Measurements from ENCODE around the gene COL13A1.

DNA sequence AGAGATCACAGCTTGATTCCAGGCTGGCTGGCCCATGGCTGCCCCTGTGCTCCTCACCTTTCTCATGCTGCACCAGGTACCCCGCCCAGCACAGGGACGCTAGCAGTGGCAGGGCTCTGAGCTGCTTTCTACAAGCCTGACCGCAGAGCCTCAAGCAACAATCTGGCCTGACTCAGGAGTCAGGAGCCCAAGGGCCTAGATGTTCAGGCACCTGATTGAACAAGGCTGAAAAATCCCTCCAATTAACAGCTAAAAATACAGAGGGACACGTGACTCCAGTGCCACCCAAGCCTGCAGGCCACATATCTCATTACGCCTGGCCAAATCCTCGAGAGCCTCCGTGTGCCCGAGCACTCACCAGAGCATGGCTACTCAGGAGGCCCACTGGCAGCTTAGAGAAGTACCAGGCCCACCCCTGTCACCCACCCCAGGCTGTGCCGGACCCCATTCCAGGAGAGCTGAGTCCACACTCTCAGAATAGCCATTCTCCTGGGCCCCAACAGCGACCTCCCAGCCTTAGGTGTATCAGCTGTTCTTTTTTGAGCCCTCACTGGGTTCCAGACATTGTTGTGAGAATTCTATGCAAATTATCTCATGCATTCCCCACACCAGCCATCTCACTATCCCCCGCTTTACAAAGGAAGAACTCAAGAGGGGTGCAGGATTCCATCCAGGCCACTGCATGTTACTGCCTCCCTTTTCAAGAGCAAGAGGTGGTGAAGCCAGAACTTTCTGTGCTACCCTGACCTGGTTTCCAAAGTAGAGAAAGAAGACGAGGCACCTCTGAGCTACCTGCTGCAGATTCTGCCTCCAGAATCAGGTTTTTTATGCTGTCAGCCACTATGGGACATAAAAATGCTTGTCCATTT is 98.3 kb downstream of the COL13A1 start:
- TF ChIP-seq, protein P1, sequence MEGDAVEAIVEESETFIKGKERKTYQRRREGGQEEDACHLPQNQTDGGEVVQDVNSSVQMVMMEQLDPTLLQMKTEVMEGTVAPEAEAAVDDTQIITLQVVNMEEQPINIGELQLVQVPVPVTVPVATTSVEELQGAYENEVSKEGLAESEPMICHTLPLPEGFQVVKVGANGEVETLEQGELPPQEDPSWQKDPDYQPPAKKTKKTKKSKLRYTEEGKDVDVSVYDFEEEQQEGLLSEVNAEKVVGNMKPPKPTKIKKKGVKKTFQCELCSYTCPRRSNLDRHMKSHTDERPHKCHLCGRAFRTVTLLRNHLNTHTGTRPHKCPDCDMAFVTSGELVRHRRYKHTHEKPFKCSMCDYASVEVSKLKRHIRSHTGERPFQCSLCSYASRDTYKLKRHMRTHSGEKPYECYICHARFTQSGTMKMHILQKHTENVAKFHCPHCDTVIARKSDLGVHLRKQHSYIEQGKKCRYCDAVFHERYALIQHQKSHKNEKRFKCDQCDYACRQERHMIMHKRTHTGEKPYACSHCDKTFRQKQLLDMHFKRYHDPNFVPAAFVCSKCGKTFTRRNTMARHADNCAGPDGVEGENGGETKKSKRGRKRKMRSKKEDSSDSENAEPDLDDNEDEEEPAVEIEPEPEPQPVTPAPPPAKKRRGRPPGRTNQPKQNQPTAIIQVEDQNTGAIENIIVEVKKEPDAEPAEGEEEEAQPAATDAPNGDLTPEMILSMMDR (IDR thresholded peaks at IDR 0.05; ENCODE audit: low read length): no peak
- TF ChIP-seq EZH2 (IDR thresholded peaks at IDR 0.05; ENCODE audit: borderline replicate concordance, low read length): no peak
